HEK293 (cell line): ENCODE results near the gene MICU2.

Source experiments
- CTCF ChIA-PET: fragments of 350-600 bp; formaldehyde crosslinking; extraction: SDS; loops from one replicate; lab custom pipeline; 2021; ENCODE audit warnings: antibody characterized with exemption; lab: Yijun Ruan, JAX
- POLR2A ChIA-PET: fragments of 300-600 bp; formaldehyde crosslinking; extraction: SDS; loops from one replicate; lab custom pipeline; 2020; ENCODE audit warnings: antibody characterized with exemption, inconsistent platforms; lab: Yijun Ruan, JAX
- H3K27ac ChIP-seq: fragments of 200-500 bp; sonication (Bioruptor generic); 2 replicates; pipeline ENCODE4 v1.5.1; 2014; ENCODE audit warnings: low read depth, low read length, control low read depth, inconsistent platforms; ENCODE audit errors: extremely low read depth
- H3K36me3 ChIP-seq, 2 experiments: fragments of 200-500 bp in 1 of 2; sonication (Bioruptor generic) in 1 of 2; 1 replicate in 1 of 2; 2 replicates in 1 of 2; pipeline ENCODE4 v1.5.1; 2014 to 2017; ENCODE audit warnings: inconsistent platforms in 2 of 2, low read length in 2 of 2; ENCODE audit not compliant: control insufficient read depth in 2 of 2, insufficient read depth in 1 of 2
- H3K4me1 ChIP-seq: fragments of 200-500 bp; sonication (Bioruptor generic); 2 replicates; pipeline ENCODE4 v1.5.1; 2014; ENCODE audit warnings: mild to moderate bottlenecking, low read length, inconsistent platforms; ENCODE audit not compliant: control insufficient read depth, insufficient read depth
- H3K4me3 ChIP-seq: 2 replicates; pipeline ENCODE4 v1.5.1; 2011; ENCODE audit warnings: low read depth, mild to moderate bottlenecking, control low read depth, low read length, moderate library complexity
- H3K9me3 ChIP-seq: fragments of 200-500 bp; sonication (Bioruptor generic); 2 replicates; pipeline ENCODE4 v1.5.1; 2014; ENCODE audit warnings: low read depth, low read length, inconsistent platforms; ENCODE audit not compliant: control insufficient read depth, insufficient read depth
- GLI4 ChIP-seq: fragments of 450-650 bp; formaldehyde crosslinking; IDR thresholded peaks from 2 replicates; pipeline ENCODE4 v1.5.1; 2016; ENCODE audit warnings: missing biosample characterization, missing genetic modification characterization
- KLF17 ChIP-seq: fragments of 450-650 bp; formaldehyde crosslinking; IDR thresholded peaks from 2 replicates; pipeline ENCODE4 v1.5.1; 2016; ENCODE audit warnings: missing biosample characterization, missing genetic modification characterization
- ZBTB1 ChIP-seq: fragments of 450-650 bp; formaldehyde crosslinking; IDR thresholded peaks from 2 replicates; pipeline ENCODE4 v1.5.1; 2016; ENCODE audit warnings: missing biosample characterization, missing genetic modification characterization
- ZBTB11 ChIP-seq: fragments of 450-650 bp; formaldehyde crosslinking; conservative IDR thresholded peaks from 2 replicates; pipeline ENCODE4 v1.5.1; 2016; ENCODE audit warnings: low read depth, missing biosample characterization, missing genetic modification characterization
- ZEB2 ChIP-seq: fragments of 450-650 bp; formaldehyde crosslinking; IDR thresholded peaks from 2 replicates; pipeline ENCODE4 v1.5.1; 2016; ENCODE audit warnings: missing biosample characterization, missing genetic modification characterization
- ZNF391 ChIP-seq: fragments of 450-650 bp; formaldehyde crosslinking; IDR thresholded peaks from 2 replicates; pipeline ENCODE4 v1.5.1; 2016; ENCODE audit warnings: low read depth, missing biosample characterization, missing genetic modification characterization, borderline replicate concordance
- ZNF521 ChIP-seq: fragments of 450-650 bp; formaldehyde crosslinking; IDR thresholded peaks from 2 replicates; pipeline ENCODE4 v1.5.1; 2017; ENCODE audit warnings: missing biosample characterization, mild to moderate bottlenecking, missing genetic modification characterization
- ZNF548 ChIP-seq: fragments of 450-650 bp; formaldehyde crosslinking; IDR thresholded peaks from 2 replicates; pipeline ENCODE4 v1.5.1; 2016; ENCODE audit warnings: missing biosample characterization, missing genetic modification characterization
- ZNF560 ChIP-seq: fragments of 450-650 bp; formaldehyde crosslinking; IDR thresholded peaks from 2 replicates; pipeline ENCODE4 v1.5.1; 2017; ENCODE audit warnings: missing biosample characterization, missing genetic modification characterization, borderline replicate concordance
- ZNF585B ChIP-seq: fragments of 450-650 bp; formaldehyde crosslinking; IDR thresholded peaks from 2 replicates; pipeline ENCODE4 v1.5.1; 2016; ENCODE audit warnings: missing biosample characterization, missing genetic modification characterization
- ZNF621 ChIP-seq: fragments of 450-650 bp; formaldehyde crosslinking; IDR thresholded peaks from 2 replicates; pipeline ENCODE4 v1.5.1; 2017; ENCODE audit warnings: missing biosample characterization, missing genetic modification characterization
- ZNF654 ChIP-seq: fragments of 450-650 bp; formaldehyde crosslinking; IDR thresholded peaks from 2 replicates; pipeline ENCODE4 v1.5.1; 2016; ENCODE audit warnings: low read depth, missing biosample characterization, missing genetic modification characterization
- ZNF777 ChIP-seq: fragments of 450-650 bp; formaldehyde crosslinking; IDR thresholded peaks from 2 replicates; pipeline ENCODE4 v1.5.1; 2017; ENCODE audit warnings: missing biosample characterization, missing genetic modification characterization, borderline replicate concordance
- ZNF791 ChIP-seq: fragments of 450-650 bp; formaldehyde crosslinking; IDR thresholded peaks from 2 replicates; pipeline ENCODE4 v1.5.1; 2016; ENCODE audit warnings: missing biosample characterization, missing genetic modification characterization
- ZSCAN23 ChIP-seq: fragments of 450-650 bp; formaldehyde crosslinking; IDR thresholded peaks from 2 replicates; pipeline ENCODE4 v1.5.1; 2016; ENCODE audit warnings: missing biosample characterization, missing genetic modification characterization
- TF ChIP-seq, protein P1 (sequence below): fragments of 450-650 bp; formaldehyde crosslinking; IDR thresholded peaks from 2 replicates; pipeline ENCODE4 v1.5.1; 2016; ENCODE audit warnings: missing biosample characterization, missing genetic modification characterization
- TF ChIP-seq, protein P2 (sequence below): fragments of 450-650 bp; formaldehyde crosslinking; IDR thresholded peaks from 2 replicates; pipeline ENCODE4 v1.5.1; 2016; ENCODE audit warnings: missing biosample characterization, missing genetic modification characterization
- TF ChIP-seq, protein P3 (sequence below): fragments of 450-650 bp; formaldehyde crosslinking; IDR thresholded peaks from 2 replicates; pipeline ENCODE4 v1.5.1; 2016; ENCODE audit warnings: missing biosample characterization, missing genetic modification characterization, borderline replicate concordance

MICU2 gene

DNA sequence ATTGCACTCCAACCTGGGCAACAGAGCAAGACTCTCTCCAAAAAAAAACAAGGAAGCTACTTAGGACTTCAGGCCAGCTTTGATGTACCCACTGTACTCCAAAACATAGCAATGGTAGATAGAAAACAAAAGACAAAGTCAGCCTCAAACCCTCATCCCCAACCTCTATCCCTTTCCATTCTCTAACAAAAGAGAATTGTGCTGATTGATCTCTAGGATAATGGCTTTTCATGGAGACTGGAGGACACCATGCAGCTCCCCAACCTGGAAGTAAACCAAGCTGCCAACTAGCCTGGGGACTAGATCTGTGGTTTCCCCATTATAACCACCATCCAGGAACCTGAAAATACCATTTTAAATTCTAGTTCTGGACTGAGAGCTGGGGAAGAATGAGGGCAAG, 140.5 kb downstream of the MICU2 start (continued):
- no peak for TF ChIP-seq ZBTB11 (tag by site-specific recombination)

DNA sequence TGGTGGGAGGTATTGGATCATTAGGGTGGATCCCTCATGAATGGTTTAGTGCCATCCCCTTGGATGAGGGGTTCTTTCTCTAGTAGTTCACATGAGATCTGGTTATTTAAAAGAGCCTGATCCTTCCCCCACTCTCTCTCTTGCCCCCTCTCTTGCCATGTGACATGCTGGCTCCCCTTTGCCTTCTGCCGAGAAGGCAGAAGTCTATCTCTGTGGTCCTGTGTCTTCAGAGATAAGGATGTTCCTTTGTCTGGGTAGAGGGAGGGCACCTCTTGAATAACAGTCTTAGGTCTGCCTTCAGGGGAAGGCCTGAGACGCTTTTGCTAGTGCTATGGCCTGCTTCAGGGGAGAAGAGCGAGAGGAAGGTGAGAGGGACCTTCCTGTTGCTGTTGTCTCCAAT, 142.8 kb downstream of the MICU2 start:
- Histone ChIP-seq H3K9me3 (no peaks in the 10 kb centered on the region), H3K4me1 (no peaks in the 10 kb centered on the region), H3K4me3 (no peak overlapping the region), H3K27ac (no peak overlapping the region), H3K36me3 (no peaks in the 10 kb centered on the region)
- TF ChIP-seq ZNF777 (no peak), ZSCAN23 (no peak), ZNF521 (tag by site-specific recombination) (no peak), ZNF560 (tag by site-specific recombination) (no peak), ZBTB1 (no peak), GLI4 (tag by site-specific recombination) (no peak), ZNF585B (tag by site-specific recombination) (no peak), KLF17 (tag by site-specific recombination) (no peak), ZEB2 (no peak), ZNF548 (tag by site-specific recombination) (no peak), ZNF391 (tag by site-specific recombination) (no peak), ZNF621 (tag by site-specific recombination) (no peak), ZNF654 (no peak), ZNF791 (tag by site-specific recombination) (no peak)
- TF ChIP-seq, protein P1, sequence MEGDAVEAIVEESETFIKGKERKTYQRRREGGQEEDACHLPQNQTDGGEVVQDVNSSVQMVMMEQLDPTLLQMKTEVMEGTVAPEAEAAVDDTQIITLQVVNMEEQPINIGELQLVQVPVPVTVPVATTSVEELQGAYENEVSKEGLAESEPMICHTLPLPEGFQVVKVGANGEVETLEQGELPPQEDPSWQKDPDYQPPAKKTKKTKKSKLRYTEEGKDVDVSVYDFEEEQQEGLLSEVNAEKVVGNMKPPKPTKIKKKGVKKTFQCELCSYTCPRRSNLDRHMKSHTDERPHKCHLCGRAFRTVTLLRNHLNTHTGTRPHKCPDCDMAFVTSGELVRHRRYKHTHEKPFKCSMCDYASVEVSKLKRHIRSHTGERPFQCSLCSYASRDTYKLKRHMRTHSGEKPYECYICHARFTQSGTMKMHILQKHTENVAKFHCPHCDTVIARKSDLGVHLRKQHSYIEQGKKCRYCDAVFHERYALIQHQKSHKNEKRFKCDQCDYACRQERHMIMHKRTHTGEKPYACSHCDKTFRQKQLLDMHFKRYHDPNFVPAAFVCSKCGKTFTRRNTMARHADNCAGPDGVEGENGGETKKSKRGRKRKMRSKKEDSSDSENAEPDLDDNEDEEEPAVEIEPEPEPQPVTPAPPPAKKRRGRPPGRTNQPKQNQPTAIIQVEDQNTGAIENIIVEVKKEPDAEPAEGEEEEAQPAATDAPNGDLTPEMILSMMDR (tag by site-specific recombination): no peak
- TF ChIP-seq, protein P2, sequence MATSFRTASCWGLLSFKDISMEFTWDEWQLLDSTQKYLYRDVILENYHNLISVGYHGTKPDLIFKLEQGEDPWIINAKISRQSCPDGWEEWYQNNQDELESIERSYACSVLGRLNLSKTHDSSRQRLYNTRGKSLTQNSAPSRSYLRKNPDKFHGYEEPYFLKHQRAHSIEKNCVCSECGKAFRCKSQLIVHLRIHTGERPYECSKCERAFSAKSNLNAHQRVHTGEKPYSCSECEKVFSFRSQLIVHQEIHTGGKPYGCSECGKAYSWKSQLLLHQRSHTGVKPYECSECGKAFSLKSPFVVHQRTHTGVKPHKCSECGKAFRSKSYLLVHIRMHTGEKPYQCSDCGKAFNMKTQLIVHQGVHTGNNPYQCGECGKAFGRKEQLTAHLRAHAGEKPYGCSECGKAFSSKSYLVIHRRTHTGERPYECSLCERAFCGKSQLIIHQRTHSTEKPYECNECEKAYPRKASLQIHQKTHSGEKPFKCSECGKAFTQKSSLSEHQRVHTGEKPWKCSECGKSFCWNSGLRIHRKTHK: no peak
- TF ChIP-seq, protein P3, sequence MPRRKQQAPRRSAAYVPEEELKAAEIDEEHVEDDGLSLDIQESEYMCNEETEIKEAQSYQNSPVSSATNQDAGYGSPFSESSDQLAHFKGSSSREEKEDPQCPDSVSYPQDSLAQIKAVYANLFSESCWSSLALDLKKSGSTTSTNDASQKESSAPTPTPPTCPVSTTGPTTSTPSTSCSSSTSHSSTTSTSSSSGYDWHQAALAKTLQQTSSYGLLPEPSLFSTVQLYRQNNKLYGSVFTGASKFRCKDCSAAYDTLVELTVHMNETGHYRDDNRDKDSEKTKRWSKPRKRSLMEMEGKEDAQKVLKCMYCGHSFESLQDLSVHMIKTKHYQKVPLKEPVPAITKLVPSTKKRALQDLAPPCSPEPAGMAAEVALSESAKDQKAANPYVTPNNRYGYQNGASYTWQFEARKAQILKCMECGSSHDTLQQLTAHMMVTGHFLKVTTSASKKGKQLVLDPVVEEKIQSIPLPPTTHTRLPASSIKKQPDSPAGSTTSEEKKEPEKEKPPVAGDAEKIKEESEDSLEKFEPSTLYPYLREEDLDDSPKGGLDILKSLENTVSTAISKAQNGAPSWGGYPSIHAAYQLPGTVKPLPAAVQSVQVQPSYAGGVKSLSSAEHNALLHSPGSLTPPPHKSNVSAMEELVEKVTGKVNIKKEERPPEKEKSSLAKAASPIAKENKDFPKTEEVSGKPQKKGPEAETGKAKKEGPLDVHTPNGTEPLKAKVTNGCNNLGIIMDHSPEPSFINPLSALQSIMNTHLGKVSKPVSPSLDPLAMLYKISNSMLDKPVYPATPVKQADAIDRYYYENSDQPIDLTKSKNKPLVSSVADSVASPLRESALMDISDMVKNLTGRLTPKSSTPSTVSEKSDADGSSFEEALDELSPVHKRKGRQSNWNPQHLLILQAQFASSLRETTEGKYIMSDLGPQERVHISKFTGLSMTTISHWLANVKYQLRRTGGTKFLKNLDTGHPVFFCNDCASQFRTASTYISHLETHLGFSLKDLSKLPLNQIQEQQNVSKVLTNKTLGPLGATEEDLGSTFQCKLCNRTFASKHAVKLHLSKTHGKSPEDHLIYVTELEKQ: no peak
- ChIA-PET POLR2A (no interaction called here), CTCF (no interaction called here)
